Measurements from ENCODE around the gene PNPLA6. TPM values are rescaled to one million over a fixed set of nuclear protein-coding genes. Genes with fewer than 3 reads are reported as not detected.

The PNPLA6 gene
- total RNA-seq, 1 donor from 2014 or later, result 136 TPM

DNA sequence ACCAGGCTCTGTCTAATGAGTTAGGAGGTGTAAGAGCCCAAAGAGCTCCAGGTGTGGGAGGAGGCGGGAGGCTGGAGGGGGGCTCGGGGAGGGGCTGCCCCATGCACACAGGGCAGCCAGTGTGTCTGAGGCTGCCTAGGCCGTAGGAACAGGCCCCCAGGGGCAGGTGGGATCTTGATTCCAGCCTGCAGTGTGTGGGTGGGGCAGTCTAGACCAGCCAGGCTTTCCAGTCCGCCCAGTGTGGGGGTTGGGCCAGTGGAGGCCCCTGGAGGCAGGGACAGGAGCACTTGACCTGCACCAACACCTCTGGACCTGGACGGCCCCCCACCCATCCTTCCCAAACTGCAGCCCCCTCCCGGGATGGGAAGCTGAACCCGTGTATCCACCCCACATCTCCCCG lies 54.7 kb downstream of the PNPLA6 start:
- DNase-seq (ENCODE audit: low spot score), result no peak
- H3K9me3 Mint-ChIP-seq, result no peaks in the 10 kb centered on the region
- peaks cover 21% of the 10 kb centered on the region for H3K27me3 Mint-ChIP-seq (ENCODE audit: insufficient read depth)
- H3K36me3 Mint-ChIP-seq (ENCODE audit: low read depth), result no peaks in the 10 kb centered on the region
- intact Hi-C loops (cut with micrococcal nuclease), result no loop called here
- H3K4me3 Mint-ChIP-seq, result no peak overlapping the region
- H3K27ac Mint-ChIP-seq, result no peak overlapping the region
- peaks cover 3% of the 10 kb centered on the region for H3K4me1 Mint-ChIP-seq (ENCODE audit: low read depth)

DNA sequence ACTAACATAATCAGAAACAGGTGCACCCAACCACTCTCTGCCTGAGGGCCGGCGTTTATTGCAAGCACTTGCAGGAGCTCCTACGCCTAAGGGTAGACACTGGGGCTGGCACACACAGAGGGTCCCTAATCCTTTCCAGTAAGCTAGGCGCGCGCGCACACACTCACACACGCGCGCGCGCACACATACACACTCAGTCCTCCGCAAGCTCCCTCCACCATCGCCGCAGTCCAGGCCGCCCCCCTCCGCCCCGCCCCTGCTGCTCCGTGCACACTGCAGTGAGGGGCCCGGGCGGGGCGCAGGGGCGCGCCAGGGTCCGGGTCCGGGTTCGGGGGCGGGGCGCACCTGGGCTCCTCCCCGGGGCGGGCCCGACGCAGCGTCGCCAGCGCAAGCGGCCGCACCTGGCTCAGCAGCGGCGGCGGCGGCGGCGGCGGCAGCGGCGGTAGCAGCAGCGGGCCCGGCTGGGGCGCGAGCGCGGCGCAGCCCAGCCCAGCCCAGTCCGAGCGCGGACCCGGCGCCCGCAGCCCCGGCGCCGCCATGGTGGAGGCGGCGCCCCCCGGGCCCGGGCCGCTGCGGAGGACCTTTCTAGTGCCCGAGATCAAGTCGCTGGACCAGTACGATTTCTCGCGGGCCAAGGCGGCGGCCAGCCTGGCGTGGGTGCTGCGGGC lies 60.1 kb downstream of the PNPLA6 start, which contains the start of gene CAMSAP3:
CAMSAP3 (plus strand) TSS at position 398 of the 668 bp plus-strand sequence; CDS start at position 538, 140 bp downstream.
- Mint-ChIP-seq H3K36me3 (ENCODE audit: low read depth) (no peaks in the 10 kb centered on the region), H3K4me3 (peak within 1 kb of the TSS; percentile 24), H3K9me3 (no peaks in the 10 kb centered on the region), H3K27me3 (ENCODE audit: insufficient read depth) (peaks cover 39% of the 10 kb centered on the region), H3K27ac (no peak within 1 kb of the TSS), H3K4me1 (ENCODE audit: low read depth) (peaks cover 5% of the 10 kb centered on the region)
- intact Hi-C loops (cut with micrococcal nuclease), result no loop called here
- peak; percentile 12 for DNase-seq (ENCODE audit: low spot score)

DNA sequence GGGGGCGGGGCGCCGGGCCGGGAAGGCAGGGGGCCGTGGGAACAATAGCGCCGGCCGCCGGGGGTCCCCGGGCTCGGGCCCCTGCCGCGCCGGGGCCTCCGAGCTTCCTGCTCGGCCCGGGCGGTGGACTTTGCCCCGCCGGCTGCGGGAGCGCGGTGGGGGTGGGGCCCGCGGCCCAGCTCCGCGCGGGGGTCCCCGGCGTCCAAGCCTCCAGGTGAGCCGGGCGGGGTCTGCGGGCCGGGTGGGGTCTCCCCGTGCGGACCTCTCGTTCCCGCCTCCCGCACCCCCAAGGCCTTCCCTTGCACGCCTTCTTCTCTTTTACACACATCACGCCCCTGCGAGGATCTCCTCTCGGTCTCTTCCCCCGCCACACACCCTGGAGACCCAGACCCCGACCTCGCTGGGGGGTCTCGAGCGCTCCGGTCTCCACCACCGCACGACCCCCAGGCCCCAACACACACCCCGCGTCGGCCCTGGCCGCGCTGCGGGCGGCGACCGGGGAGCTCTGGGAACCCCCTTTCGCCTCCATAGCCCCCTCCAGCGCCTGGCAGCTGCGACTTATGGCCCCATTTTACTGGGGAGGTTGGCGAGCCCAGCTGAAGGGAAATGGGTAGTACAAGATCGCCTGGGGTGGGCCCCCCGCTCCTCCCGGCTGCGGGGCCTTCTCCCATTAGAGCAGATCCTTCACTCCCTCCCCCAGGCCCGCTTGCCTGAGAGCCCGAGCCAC lies 60.9 kb downstream of the PNPLA6 start:
- peaks cover 5% of the 10 kb centered on the region for H3K4me1 Mint-ChIP-seq (ENCODE audit: low read depth)
- no peak for DNase-seq (ENCODE audit: low spot score)
- intact Hi-C loops (cut with micrococcal nuclease), result no loop called here
- no peaks in the 10 kb centered on the region for H3K9me3 Mint-ChIP-seq
- H3K4me3 Mint-ChIP-seq, result peak overlapping the region; percentile 22
- no peak overlapping the region for H3K27ac Mint-ChIP-seq
- H3K27me3 Mint-ChIP-seq (ENCODE audit: insufficient read depth), result peaks cover 39% of the 10 kb centered on the region
- no peaks in the 10 kb centered on the region for H3K36me3 Mint-ChIP-seq (ENCODE audit: low read depth)

DNA sequence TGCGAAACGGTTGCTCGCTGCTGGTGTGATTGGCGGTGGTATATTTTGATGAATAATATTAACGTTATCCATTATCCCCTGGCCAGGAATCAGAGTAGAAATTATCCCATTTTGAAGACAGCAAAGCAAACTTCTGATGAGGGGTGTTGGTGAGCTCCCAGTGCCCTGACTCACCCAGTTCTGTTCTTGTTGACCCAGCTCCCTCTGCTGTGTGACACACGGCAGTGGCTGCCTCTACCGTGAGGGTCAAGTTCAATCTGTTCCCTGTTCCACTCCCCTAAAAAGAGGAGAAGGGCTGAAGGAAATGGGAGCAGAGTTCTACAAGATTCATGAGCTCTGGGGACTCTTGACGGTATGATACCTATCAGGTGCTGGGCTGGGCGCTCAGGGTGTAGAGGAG lies 62.2 kb downstream of the PNPLA6 start:
- Mint-ChIP-seq H3K9me3 (no peaks in the 10 kb centered on the region), H3K4me3 (no peak overlapping the region), H3K36me3 (ENCODE audit: low read depth) (no peaks in the 10 kb centered on the region)

DNA sequence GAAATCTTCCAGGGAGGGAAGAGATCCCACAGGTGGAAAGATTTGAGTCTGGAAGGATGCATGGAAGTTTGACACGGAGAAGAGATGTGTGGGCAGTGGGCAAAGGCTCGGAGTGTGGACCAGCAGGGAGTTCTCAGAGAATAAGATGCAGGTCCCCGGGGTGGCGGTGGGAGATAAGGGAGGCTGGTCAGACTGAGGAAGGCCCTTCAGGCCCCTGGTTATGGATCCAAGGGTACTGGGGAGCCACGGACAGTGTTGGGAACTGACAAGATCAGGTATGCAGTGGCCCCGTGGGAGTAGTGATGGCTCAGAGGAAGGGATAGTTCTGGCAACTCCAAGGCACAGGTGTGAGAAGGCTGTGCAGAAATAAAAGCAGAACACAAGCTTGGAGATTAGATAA lies 62.7 kb downstream of the PNPLA6 start:
- H3K27ac Mint-ChIP-seq, result peak overlapping the region; percentile 81

More for the DNA sequence above, 62.2 kb downstream of the PNPLA6 start:
- Mint-ChIP-seq H3K4me1 (ENCODE audit: low read depth) (peaks cover 5% of the 10 kb centered on the region), H3K27ac (no peak overlapping the region), H3K27me3 (ENCODE audit: insufficient read depth) (peaks cover 45% of the 10 kb centered on the region)
- no peak for DNase-seq (ENCODE audit: low spot score)
- intact Hi-C loops (cut with micrococcal nuclease), result no loop called here

DNA sequence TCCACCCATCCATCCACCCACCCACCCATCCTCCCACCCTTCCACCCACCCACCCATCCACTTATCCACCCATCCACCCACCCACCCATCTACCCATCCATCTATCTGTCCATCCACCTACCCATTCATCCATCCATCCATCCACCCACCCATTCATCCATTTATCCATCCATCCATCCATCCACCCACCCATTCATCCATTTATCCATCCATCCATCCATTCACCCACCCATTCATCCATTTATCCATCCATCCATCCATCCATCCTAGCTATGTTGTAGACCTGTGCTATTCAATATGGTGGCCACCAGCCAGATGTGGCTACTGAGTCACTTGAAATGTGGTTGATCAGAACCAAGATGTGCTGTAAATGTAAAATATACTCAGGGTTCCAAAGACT lies 65.2 kb downstream of the PNPLA6 start:
- H3K36me3 Mint-ChIP-seq (ENCODE audit: low read depth), result no peaks in the 10 kb centered on the region
- no peaks in the 10 kb centered on the region for H3K4me1 Mint-ChIP-seq (ENCODE audit: low read depth)
- no peak for DNase-seq (ENCODE audit: low spot score)
- H3K27ac Mint-ChIP-seq, result peak overlapping the region; percentile 90
- no peaks in the 10 kb centered on the region for H3K9me3 Mint-ChIP-seq
- H3K27me3 Mint-ChIP-seq (ENCODE audit: insufficient read depth), result peaks cover 25% of the 10 kb centered on the region
- H3K4me3 Mint-ChIP-seq, result no peak overlapping the region
- intact Hi-C loops (cut with micrococcal nuclease), result no loop called here

More for the DNA sequence above, 62.7 kb downstream of the PNPLA6 start:
- Mint-ChIP-seq H3K9me3 (no peaks in the 10 kb centered on the region), H3K27me3 (ENCODE audit: insufficient read depth) (peaks cover 44% of the 10 kb centered on the region), H3K36me3 (ENCODE audit: low read depth) (no peaks in the 10 kb centered on the region), H3K4me1 (ENCODE audit: low read depth) (peaks cover 5% of the 10 kb centered on the region), H3K4me3 (no peak overlapping the region)
- no peak for DNase-seq (ENCODE audit: low spot score)
- intact Hi-C loops (cut with micrococcal nuclease), result no loop called here

DNA sequence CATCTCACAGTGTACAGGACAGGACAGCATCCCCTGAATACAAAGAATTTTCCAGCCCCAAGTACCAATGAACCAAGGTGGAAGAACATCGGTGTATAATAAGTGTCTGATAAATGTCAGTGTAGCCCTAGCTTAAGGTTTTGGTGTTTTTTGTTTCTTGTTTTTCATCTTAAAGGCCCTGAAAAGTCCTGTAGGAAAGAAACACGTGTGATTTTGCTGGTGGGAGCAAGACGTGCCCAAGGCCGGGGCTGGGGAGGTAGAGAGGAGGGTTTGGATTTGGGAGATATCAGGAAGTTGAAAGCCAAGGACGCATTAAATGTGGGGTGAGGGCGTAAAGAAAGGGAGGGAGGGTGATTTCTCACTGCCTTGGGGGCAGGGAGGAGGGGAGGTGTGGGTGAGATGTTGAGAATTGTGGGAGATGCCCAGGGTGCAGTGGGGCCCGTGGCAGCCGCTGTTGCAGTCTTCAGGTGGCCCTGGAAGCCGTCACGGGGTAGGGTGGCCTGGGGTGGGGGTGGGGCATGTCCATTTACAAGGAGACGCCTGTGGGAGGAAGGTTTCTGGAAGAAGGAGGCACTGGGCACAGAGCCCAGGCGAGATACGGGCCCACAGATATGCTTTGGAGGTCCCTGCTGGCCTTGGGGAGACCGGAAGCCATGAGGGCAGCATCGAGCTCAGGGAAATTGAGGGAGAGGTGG lies 66.9 kb downstream of the PNPLA6 start:
- Mint-ChIP-seq H3K27ac (no peak overlapping the region), H3K27me3 (ENCODE audit: insufficient read depth) (peaks cover 20% of the 10 kb centered on the region), H3K4me1 (ENCODE audit: low read depth) (no peaks in the 10 kb centered on the region), H3K9me3 (no peaks in the 10 kb centered on the region), H3K36me3 (ENCODE audit: low read depth) (no peaks in the 10 kb centered on the region), H3K4me3 (no peak overlapping the region)
- no peak for DNase-seq (ENCODE audit: low spot score)
- intact Hi-C loops (cut with micrococcal nuclease), result no loop called here

DNA sequence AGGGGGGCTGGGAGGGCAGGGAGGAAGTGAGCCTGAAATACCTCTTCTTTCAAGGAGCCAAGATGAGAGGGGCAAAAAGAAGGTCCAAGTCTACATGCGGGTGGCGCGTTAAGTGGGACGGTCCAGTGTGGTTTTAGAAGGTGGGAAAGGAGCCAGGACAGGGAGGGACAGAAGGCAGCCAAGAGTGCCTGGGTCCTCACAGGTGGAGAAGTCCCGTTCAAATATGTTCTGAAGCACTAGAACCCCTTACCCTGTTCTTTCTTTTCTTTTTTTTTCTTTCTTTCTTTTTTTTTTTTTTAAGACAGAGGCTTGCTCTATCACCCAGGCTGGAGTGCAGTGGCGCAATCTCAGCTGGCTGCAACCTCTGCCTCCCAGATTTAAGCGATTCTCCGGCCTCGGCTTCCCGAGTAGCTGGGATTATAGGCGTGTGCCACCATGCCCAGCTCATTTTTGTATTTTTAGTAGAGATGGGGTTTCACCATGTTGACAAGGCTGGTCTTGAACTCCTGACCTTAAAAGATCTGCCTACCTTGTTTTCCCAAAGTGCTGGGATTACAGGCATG lies 67.5 kb downstream of the PNPLA6 start:
- Mint-ChIP-seq H3K36me3 (ENCODE audit: low read depth) (no peaks in the 10 kb centered on the region), H3K9me3 (no peaks in the 10 kb centered on the region), H3K27me3 (ENCODE audit: insufficient read depth) (peaks cover 14% of the 10 kb centered on the region), H3K27ac (no peak overlapping the region), H3K4me3 (no peak overlapping the region), H3K4me1 (ENCODE audit: low read depth) (no peaks in the 10 kb centered on the region)
- intact Hi-C loops (cut with micrococcal nuclease), result no loop called here
- no peak for DNase-seq (ENCODE audit: low spot score)

- DNase-seq (ENCODE audit: low spot score), result no peak
- no peaks in the 10 kb centered on the region for H3K36me3 Mint-ChIP-seq (ENCODE audit: low read depth)
- peaks cover 10% of the 10 kb centered on the region for H3K27me3 Mint-ChIP-seq (ENCODE audit: insufficient read depth)
- intact Hi-C loops (cut with micrococcal nuclease), result loop anchor here (2.0 kb wide), 1 partner anchor 33 kb away; the partner anchor contains the start of gene STXBP2
- peak overlapping the region; percentile 42 for H3K27ac Mint-ChIP-seq
- H3K4me3 Mint-ChIP-seq, result no peak overlapping the region
- no peaks in the 10 kb centered on the region for H3K9me3 Mint-ChIP-seq
- H3K4me1 Mint-ChIP-seq (ENCODE audit: low read depth), result no peaks in the 10 kb centered on the region
Measured at GRCh38 chr19:7603919-7604318, 68.4 kb downstream of the PNPLA6 start.

DNA sequence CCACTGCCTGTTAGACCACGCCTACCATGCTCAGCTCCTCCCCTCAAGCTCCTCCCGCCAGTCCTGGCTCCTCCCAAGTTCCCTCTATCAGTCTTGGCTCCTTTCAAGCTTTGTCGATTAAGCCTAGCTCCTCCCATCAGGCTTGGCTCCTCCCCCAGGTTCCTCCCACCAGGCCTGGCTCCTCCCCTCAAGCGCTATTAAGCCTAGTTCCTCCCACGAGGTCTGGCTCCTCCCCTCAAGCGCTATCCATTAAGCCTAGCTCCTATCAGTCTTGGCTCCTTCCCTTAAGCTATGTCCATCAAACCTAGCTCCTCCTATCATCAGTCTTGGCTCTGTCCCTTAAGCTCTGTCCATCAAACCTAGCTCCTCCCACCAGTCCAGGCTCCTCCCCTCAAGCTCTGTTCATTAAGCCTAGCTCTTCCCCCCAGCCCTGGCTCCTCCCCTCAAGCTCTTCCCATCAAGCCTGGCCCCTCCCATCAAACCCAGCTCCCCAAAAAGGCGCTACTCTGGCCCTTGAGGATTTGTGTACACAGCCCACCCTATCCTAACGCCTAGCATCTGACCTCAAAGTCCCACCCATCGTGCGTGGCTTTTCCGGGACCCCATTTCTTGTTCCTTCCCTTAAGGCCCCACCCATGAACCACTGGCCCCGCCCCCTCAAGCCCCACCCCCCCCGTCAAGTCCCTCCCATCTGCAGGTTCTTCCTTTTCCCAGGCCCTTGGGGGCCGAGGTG lies 70.1 kb downstream of the PNPLA6 start:
- intact Hi-C loops (cut with micrococcal nuclease), result loop anchor here (2.0 kb wide), 1 partner anchor 31 kb away; the partner anchor contains the start of gene STXBP2
- DNase-seq (ENCODE audit: low spot score), result no peak
- Mint-ChIP-seq H3K27ac (no peak overlapping the region), H3K4me1 (ENCODE audit: low read depth) (no peaks in the 10 kb centered on the region), H3K9me3 (no peaks in the 10 kb centered on the region), H3K27me3 (ENCODE audit: insufficient read depth) (peaks cover 10% of the 10 kb centered on the region), H3K36me3 (ENCODE audit: low read depth) (no peaks in the 10 kb centered on the region), H3K4me3 (no peak overlapping the region)

DNA sequence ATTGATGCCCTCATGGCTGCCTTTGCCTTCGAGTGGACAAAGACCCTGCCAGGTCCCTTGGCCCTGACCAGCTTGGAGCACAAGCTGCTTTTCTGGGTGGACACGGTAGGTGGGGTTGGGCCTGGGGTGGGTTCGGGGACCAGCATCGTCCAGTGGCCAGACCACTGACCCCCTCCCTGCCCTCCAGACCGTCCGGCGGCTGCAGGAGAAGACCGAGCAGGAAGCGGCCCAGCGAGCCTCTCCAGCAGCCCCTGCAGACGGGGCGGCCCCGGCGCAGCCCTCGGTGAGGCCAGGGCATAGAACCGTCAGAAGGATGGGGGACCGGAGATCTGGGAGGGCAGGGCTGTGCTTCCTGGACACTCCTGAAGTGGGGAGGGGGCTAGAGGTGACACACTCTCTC lies 70.8 kb downstream of the PNPLA6 start:
- no peaks in the 10 kb centered on the region for H3K9me3 Mint-ChIP-seq
- no peaks in the 10 kb centered on the region for H3K36me3 Mint-ChIP-seq (ENCODE audit: low read depth)
- no peaks in the 10 kb centered on the region for H3K4me1 Mint-ChIP-seq (ENCODE audit: low read depth)
- no peak overlapping the region for H3K27ac Mint-ChIP-seq
- H3K27me3 Mint-ChIP-seq (ENCODE audit: insufficient read depth), result peaks cover 10% of the 10 kb centered on the region
- no peak overlapping the region for H3K4me3 Mint-ChIP-seq
- DNase-seq (ENCODE audit: low spot score), result no peak
- intact Hi-C loops (cut with micrococcal nuclease), result no loop called here

DNA sequence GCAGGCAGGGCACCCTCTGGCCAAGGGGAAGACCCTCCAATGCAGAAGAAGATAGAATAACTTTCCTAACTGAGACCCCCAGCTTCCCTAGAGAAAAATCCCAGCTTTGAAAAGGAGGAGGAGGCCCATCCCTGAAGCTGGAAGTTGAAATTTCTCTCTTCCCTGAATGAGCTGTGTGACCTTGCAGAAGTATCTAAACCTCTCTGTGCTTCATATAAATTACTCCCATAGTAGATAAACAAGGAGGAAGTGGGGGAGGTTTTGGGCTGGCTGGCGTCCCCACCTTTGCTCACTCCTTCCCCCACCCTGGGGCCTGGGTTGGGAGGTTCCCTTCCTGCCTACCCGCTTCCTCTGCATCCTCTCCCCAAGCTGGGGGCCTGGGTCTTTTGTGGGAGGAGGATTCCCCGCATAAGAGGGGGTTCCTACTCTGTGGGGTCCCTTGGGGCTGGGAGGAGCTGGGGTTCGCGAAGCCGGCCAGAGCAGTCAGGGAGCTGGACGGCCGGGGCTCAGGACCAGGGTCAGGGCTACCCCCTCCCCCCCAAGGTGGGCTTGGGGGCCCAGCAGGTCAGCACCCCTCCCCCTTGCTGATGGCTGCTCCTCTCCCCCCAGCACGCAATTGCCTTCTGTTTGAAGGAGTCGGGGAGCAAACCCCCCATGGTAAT lies 71.8 kb downstream of the PNPLA6 start:
- Mint-ChIP-seq H3K4me3 (no peak overlapping the region), H3K4me1 (ENCODE audit: low read depth) (no peaks in the 10 kb centered on the region)
- intact Hi-C loops (cut with micrococcal nuclease), result no loop called here

More for the DNA sequence above, 71.8 kb downstream of the PNPLA6 start:
- no peaks in the 10 kb centered on the region for H3K9me3 Mint-ChIP-seq
- no peak for DNase-seq (ENCODE audit: low spot score)
- H3K27ac Mint-ChIP-seq, result no peak overlapping the region
- peaks cover 6% of the 10 kb centered on the region for H3K27me3 Mint-ChIP-seq (ENCODE audit: insufficient read depth)
- H3K36me3 Mint-ChIP-seq (ENCODE audit: low read depth), result no peaks in the 10 kb centered on the region
